Heart left ventricle (tissue), 16 donors: Measurements from ENCODE around the gene LMBR1. TPM values are rescaled to one million over a fixed set of nuclear protein-coding genes. Genes with fewer than 3 reads are reported as not detected.

Experiments
- ATAC-seq, 4 donors: fragments of 200-7000 bp; cut with Tn5 transposase; one replicate each; pipeline ENCODE4 v1.9.1; 2020 to 2022; ENCODE audit warnings: moderate library complexity in 4 of 4, mild to moderate bottlenecking in 3 of 4, moderate number of reproducible peaks in 1 of 4
- DNase-seq, 5 donors: peaks; one replicate each; pipeline ENCODE4 v3.0.0-alpha.2; 2020
- H3K27ac ChIP-seq, 12 donors: fragments of 200-600 bp; sonication (generic) in 4 of 12; one replicate each; pipeline versions ENCODE4 v1.5.0 to v1.8.0; 2016 to 2022; ENCODE audit warnings: mild to moderate bottlenecking in 2 of 12
- H3K27me3 ChIP-seq, 9 donors: fragments of 200-600 bp; sonication (generic) in 2 of 9; one replicate each; pipeline versions ENCODE4 v1.5.1 to v1.8.0; 2016 to 2022; ENCODE audit warnings: mild to moderate bottlenecking in 3 of 9
- H3K36me3 ChIP-seq, 9 donors: fragments of 200-600 bp; sonication (generic) in 2 of 9; one replicate each; pipeline versions ENCODE4 v1.5.0 to v1.8.0; 2018 to 2022; ENCODE audit warnings: mild to moderate bottlenecking in 2 of 9
- H3K4me1 ChIP-seq, 12 donors: fragments of 200-600 bp; sonication (generic) in 4 of 12; one replicate each; pipeline versions ENCODE4 v1.5.0 to v1.8.0; 2016 to 2022; ENCODE audit warnings: mild to moderate bottlenecking in 3 of 12
- H3K4me3 ChIP-seq, 12 donors: fragments of 200-600 bp; sonication (generic) in 4 of 12; one replicate each; pipeline versions ENCODE4 v1.5.0 to v1.8.0; 2017 to 2022; ENCODE audit warnings: mild to moderate bottlenecking in 9 of 12, moderate library complexity in 4 of 12
- H3K9me3 ChIP-seq, 12 donors: fragments of 200-600 bp; sonication (generic) in 4 of 12; one replicate each; pipeline versions ENCODE4 v1.5.0 to v1.8.0; 2016 to 2022; ENCODE audit warnings: mild to moderate bottlenecking in 1 of 12
- POLR2A ChIP-seq, 2 donors: fragments of 450-650 bp; IDR thresholded peaks; one replicate each; pipeline ENCODE4 v1.6.1; 2017; ENCODE audit warnings: antibody characterized with exemption in 2 of 2, mild to moderate bottlenecking in 2 of 2, moderate library complexity in 2 of 2
- WGBS, 4 donors: extraction: QIAGEN DNeasy Blood & Tissue Kit in 2 of 4; methylation state at CpG; one replicate each; pipeline versions ENCODE4 v1.1.5 to v1.1.7; 2013 to 2018; 5-methylcytosine and 5-hydroxymethylcytosine counted together
- intact Hi-C, 10 donors: fragments of 100-400 bp; cut with DNase I; formaldehyde crosslinking; loops; one replicate each; pipeline versions ENCODE4 v1.11.1 to v1.14.2; 2022
- polyA plus RNA-seq, 2 donors: library from polyadenylated mRNA; stranded (reverse); fragments of 200-250 nt; gene quantifications; one replicate each; pipeline ENCODE4 v1.2.3, GENCODE V29; 2013
- total RNA-seq, 9 donors: library from RNA; depleted of rRNA in 2 of 9; stranded (reverse); fragments of >200 nt in 2 of 9; fragmentation: NEBNext Ultra II Directional in 3 of 9; extraction: Animal tissue kit (Norgen Biotek cat#: 25700) in 3 of 9; gene quantifications; one replicate each; pipeline versions ENCODE4 v1.1.0 to v1.2.4, GENCODE V29; 2016 to 2023
- TF ChIP-seq, protein P1 (sequence below), 12 donors: fragments of 200-600 bp; sonication (generic) in 4 of 12; IDR thresholded peaks; one replicate each; pipeline versions ENCODE4 v1.5.0 to v1.8.0; 2018 to 2022; ENCODE audit warnings: antibody characterized with exemption in 12 of 12, mild to moderate bottlenecking in 5 of 12
- donor health status: ischemic (EF 13 %, LVEDD 7.1; RV severe dilation, severe dysfunction).
- donor health status: healthy with polysubstance abuse.
- donor health status: DM: no; HTN: yes; CAD: no.
- donor health status: DM: no; HTN: no; CAD: no.
- donor health status: ischemic (EF 25% LVEDD 6.9; RV normal size, moderate dysfunction).
- donor health status: ischemic (EF 25% LVEDD 5.7; RV mildly dilated, moderate dysfunction).
- donor health status: healthy.
- donor health status: DM: yes; HTN: yes; CAD: no.
- donor health status: ischemic (EF 35%, LVEDD 5.7; RV mildly dilated, moderate dysfunction).
- donor health status: nonischemic (EF 11% LVEDD 7.7; RV severe dilation, severe dysfunction).
- donor health status: DM: yes; HTN: yes; CAD: no.
- donor health status: PGD.
- donor health status: ischemic (EF 29% LVEDD 5.4; RV normal size, mild dysfunction).
- donor health status: nonischemic (EF 23%, LVEDD 6.1; RV moderate dilation, normal function).

The LMBR1 gene
- total and polyA plus RNA-seq, 11 donors: 5.8 to 51.9 (median 37.1) TPM

DNA sequence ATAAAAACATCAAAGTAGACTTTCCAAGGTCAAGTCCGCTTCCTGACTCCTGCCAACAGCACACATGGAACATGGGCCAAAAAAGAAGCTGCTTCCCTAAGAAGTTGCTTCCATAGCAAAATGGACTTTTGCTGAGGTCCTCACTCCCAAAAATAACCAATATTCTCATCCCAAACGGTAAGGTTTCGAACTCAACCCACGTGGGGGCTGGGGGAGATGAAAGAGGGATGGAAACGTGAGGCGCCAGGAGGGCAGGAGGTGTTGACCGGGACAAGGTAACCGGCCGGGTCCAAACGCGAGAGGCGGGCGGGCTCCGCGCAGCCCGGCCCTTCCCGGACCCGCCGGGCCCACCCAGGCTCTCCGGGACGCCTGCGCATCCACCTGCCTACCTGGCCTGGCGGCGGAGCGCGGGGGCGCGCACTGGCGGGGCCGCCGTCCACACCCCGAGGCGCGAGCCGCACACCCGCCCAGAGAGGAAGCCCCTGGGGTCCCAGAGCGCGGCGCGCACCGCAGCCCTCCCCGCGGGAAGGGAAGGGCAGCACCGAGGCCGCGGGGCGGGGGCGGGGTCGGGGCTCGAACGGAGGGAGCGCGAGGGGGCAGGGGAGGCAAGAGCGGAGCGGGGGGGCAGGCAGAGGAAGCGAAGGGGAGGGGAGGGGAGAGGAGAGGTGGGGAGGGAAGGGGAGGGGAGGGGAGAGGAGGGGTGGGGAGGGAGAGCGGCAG lies 742 bp downstream of the LMBR1 start:
- intact Hi-C loops: loop anchor here in 3 of 10 donors (5.0 to 10.0 kb wide), 4 partner anchors 50 to 363 kb away; partner anchors contain the start of gene NOM1 (in 1 of the 3)
- H3K9me3 ChIP-seq: no peaks in the 10 kb centered on the region
- peaks cover 0 to 39% (median 27%) of the 10 kb centered on the region in 12 donors for H3K4me1 ChIP-seq
- peak overlapping the region; percentile 83 to 96 (median 94) for H3K27ac ChIP-seq
- no peaks in the 10 kb centered on the region for H3K27me3 ChIP-seq
- peak overlapping the region; percentile 60 to 99 (median 86) for H3K4me3 ChIP-seq
- ATAC-seq (peak in 2 of 4 donors; percentile 32 to 39), DNase-seq (peak; percentile 62 to 81 (median 68))
- TF ChIP-seq, protein P1, sequence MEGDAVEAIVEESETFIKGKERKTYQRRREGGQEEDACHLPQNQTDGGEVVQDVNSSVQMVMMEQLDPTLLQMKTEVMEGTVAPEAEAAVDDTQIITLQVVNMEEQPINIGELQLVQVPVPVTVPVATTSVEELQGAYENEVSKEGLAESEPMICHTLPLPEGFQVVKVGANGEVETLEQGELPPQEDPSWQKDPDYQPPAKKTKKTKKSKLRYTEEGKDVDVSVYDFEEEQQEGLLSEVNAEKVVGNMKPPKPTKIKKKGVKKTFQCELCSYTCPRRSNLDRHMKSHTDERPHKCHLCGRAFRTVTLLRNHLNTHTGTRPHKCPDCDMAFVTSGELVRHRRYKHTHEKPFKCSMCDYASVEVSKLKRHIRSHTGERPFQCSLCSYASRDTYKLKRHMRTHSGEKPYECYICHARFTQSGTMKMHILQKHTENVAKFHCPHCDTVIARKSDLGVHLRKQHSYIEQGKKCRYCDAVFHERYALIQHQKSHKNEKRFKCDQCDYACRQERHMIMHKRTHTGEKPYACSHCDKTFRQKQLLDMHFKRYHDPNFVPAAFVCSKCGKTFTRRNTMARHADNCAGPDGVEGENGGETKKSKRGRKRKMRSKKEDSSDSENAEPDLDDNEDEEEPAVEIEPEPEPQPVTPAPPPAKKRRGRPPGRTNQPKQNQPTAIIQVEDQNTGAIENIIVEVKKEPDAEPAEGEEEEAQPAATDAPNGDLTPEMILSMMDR (IDR thresholded peaks at IDR 0.05): no peak
- TF ChIP-seq POLR2A (IDR thresholded peaks at IDR 0.05): no peak
- WGBS, 4 donors: 0 to 2% (median 1%) methylated on average over 7 to 55 of the region's 57 CpGs
- H3K36me3 ChIP-seq: no peaks in the 10 kb centered on the region

DNA sequence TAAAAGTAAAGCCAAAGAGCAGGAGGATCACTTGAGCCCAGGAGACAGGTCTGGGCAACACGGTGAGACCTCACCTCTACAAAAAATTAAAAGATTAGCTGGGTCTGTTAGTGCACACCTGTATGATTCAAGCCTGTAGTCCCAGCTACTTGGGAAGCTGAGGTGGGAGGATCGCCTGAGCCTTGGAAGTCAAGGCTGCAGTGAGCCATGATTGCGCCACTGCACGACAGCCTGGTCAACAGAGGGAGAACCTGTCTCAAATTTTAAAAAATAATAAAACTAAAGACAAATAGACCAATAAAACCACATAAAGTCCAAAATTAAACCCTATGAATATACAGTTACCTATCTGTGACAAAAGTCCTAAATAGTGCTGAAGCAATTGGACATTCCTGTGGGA lies 3.2 kb downstream of the LMBR1 start:
- Histone ChIP-seq H3K4me1 (peaks cover 0 to 42% (median 22%) of the 10 kb centered on the region in 12 donors), H3K27ac (no peak overlapping the region), H3K4me3 (no peak overlapping the region), H3K9me3 (no peaks in the 10 kb centered on the region), H3K27me3 (no peaks in the 10 kb centered on the region), H3K36me3 (no peaks in the 10 kb centered on the region)
- WGBS, 4 donors: 91 to 98% (median 95%) methylated on average over 4 of the region's 4 CpGs
- DNase-seq (no peak), ATAC-seq (no peak)
- intact Hi-C loops: loop anchor here in 3 of 10 donors (5.0 to 10.0 kb wide), 4 partner anchors 47 to 365 kb away; partner anchors contain the start of gene NOM1 (in 1 of the 3)
- TF ChIP-seq POLR2A (IDR thresholded peaks at IDR 0.05): no peak
- TF ChIP-seq, protein P1 (IDR thresholded peaks at IDR 0.05): no peak

DNA sequence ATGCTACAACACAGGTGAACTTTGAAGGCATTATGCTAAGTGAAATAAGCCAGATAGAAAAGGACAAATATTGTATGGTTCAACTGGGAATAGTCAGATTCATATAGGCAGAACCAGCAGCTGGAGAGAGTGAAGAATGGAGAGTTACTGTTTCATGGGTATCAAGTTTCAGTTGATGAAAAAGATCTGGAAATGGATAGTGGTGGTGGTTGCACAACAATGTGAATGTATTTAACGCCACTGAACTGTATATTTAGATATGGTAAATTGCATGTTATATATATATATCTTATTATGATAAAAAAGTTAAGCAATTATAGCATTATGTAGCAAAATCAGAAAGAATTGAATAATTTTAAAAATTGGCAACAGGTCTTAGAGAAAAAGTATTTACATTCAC lies 3.9 kb downstream of the LMBR1 start:
- H3K27me3 ChIP-seq: no peaks in the 10 kb centered on the region
- H3K4me3 ChIP-seq: no peak overlapping the region
- H3K27ac ChIP-seq: no peak overlapping the region
- 77 to 87% (median 86%) methylated on average over 1 of the region's 1 CpG for WGBS, 4 donors
- H3K4me1 ChIP-seq: peaks cover 0 to 36% (median 16%) of the 10 kb centered on the region in 12 donors
- no peak for TF ChIP-seq POLR2A (IDR thresholded peaks at IDR 0.05)
- TF ChIP-seq, protein P1 (IDR thresholded peaks at IDR 0.05): no peak
- intact Hi-C loops: no loop called here
- DNase-seq (no peak), ATAC-seq (no peak)
- H3K36me3 ChIP-seq: no peaks in the 10 kb centered on the region
- H3K9me3 ChIP-seq: no peaks in the 10 kb centered on the region

DNA sequence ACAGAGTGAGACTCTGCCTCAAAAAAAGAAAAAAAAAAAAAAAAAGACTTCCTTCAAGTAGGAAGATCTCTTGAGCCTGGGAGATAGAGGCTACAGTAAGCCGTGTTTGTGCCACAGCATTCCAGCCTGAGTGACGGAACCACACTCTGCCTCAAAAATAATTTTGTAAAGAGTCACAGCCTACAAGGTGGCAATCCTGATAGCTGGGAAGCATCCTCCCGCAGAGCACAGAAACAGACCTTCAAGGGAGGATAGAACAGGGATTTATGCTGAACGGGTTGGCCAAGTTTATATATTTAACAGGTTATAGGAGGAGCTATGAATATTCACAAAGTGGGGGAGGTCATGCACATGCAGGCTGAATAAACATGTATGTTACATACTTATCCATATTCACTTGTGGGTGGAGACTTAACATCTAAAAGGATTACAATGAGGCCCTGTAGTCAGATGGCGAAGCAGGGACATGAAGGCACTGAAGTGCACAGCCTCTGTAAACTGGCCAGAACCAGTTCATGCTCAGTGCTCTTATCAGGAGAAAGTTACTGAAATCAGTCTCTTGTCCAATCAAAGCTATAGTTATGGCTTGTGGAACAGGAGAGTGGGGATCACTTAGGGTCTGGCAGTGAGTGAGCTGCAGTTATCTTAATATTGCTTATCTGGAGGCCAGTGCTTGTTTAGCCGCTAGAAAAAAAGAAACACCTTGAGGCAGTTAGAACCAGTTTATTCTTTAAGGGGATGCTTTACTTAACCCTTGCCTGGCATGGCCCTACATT lies 6.8 kb downstream of the LMBR1 start:
- intact Hi-C loops: no loop called here
- H3K27ac ChIP-seq: peak overlapping the region in 4 of 12 donors; percentile 8 to 47 (median 38)

More for the DNA sequence above, 6.8 kb downstream of the LMBR1 start:
- Histone ChIP-seq H3K27me3 (no peaks in the 10 kb centered on the region), H3K4me1 (peaks cover 0 to 24% (median 4%) of the 10 kb centered on the region in 12 donors), H3K9me3 (peaks cover 0 to 12% (median 0%) of the 10 kb centered on the region in 12 donors), H3K4me3 (no peak overlapping the region), H3K36me3 (no peaks in the 10 kb centered on the region)
- WGBS, 4 donors: 51 to 63% (median 55%) methylated on average over 6 of the region's 6 CpGs
- DNase-seq (no peak), ATAC-seq (peak; percentile 53 to 79 (median 71))
- TF ChIP-seq, protein P1 (IDR thresholded peaks at IDR 0.05): no peak
- TF ChIP-seq POLR2A (IDR thresholded peaks at IDR 0.05): no peak
